Keratinocyte (primary cell): Measurements from ENCODE around the gene CUX1. TPM values are rescaled to one million over a fixed set of nuclear protein-coding genes. Genes with fewer than 3 reads are reported as not detected.

ENCODE experiments used
- DNase-seq: peaks from one replicate; pipeline ENCODE4 v3.0.0-alpha.2; 2011; ENCODE audit warnings: low read depth, missing footprints, low spot score
- FAIRE-seq: peaks from 2 replicates; lab custom pipeline; 2011; peaks lifted over from hg19 to GRCh38; lab: Jason Lieb, UNC
- H2AFZ ChIP-seq: 2 replicates; pipeline ENCODE4 v1.6.0; 2012; ENCODE audit warnings: low read length, control low read depth, inconsistent platforms; ENCODE audit not compliant: control insufficient read depth
- H3K27ac ChIP-seq: 2 replicates; pipeline ENCODE4 v1.5.1; 2011; ENCODE audit warnings: low read length; ENCODE audit not compliant: control insufficient read depth, insufficient read depth
- H3K27me3 ChIP-seq: 3 replicates; pipeline ENCODE4 v1.6.0; 2011; ENCODE audit warnings: low read length; ENCODE audit not compliant: control insufficient read depth, insufficient read depth; ENCODE audit errors: extremely low read depth
- H3K36me3 ChIP-seq, 2 experiments: 2 replicates in 1 of 2; 3 replicates in 1 of 2; pipeline ENCODE4 v1.5.1; 2011; ENCODE audit warnings: low read length in 2 of 2, mild to moderate bottlenecking in 1 of 2; ENCODE audit not compliant: control insufficient read depth in 2 of 2, insufficient read depth in 2 of 2; ENCODE audit errors: extremely low read depth in 1 of 2
- H3K4me1 ChIP-seq: 3 replicates; pipeline ENCODE4 v1.5.1; 2011; ENCODE audit warnings: low read length; ENCODE audit not compliant: control insufficient read depth, insufficient read depth; ENCODE audit errors: extremely low read depth
- H3K4me2 ChIP-seq: 3 replicates; pipeline ENCODE4 v1.6.0; 2011; ENCODE audit warnings: low read depth, low read length; ENCODE audit not compliant: control insufficient read depth, insufficient read depth; ENCODE audit errors: extremely low read depth
- H3K4me3 ChIP-seq, 3 experiments: fragments of 200-600 bp in 1 of 3; sonication (generic) in 1 of 3; 2 replicates in 2 of 3; 3 replicates in 1 of 3; pipeline ENCODE4 v1.5.1; 2011 to 2016; ENCODE audit warnings: low read length in 3 of 3, mild to moderate bottlenecking in 3 of 3, control low read depth in 2 of 3, inconsistent platforms in 1 of 3, low read depth in 1 of 3, mixed read lengths in 1 of 3, mixed run types in 1 of 3, moderate library complexity in 1 of 3; ENCODE audit not compliant: control insufficient read depth in 2 of 3, insufficient read depth in 2 of 3; ENCODE audit errors: extremely low read depth in 1 of 3
- H3K79me2 ChIP-seq: 2 replicates; pipeline ENCODE4 v1.6.0; 2012; ENCODE audit warnings: low read length; ENCODE audit not compliant: control insufficient read depth, insufficient read depth
- H3K9ac ChIP-seq: 3 replicates; pipeline ENCODE4 v1.6.0; 2011; ENCODE audit warnings: low read length; ENCODE audit not compliant: control insufficient read depth, insufficient read depth; ENCODE audit errors: extremely low read depth
- H3K9me1 ChIP-seq: 3 replicates; pipeline ENCODE4 v1.6.0; 2011; ENCODE audit warnings: low read length; ENCODE audit not compliant: control insufficient read depth, insufficient read depth; ENCODE audit errors: extremely low read depth
- H3K9me3 ChIP-seq: 2 replicates; pipeline ENCODE4 v1.5.1; 2012; ENCODE audit warnings: low read depth, low read length; ENCODE audit not compliant: control insufficient read depth
- H4K20me1 ChIP-seq: 3 replicates; pipeline ENCODE4 v1.6.0; 2011; ENCODE audit warnings: low read length; ENCODE audit not compliant: control insufficient read depth, insufficient read depth; ENCODE audit errors: extremely low read depth
- CTCF ChIP-seq, 3 experiments: IDR thresholded peaks in 1 of 3; conservative IDR thresholded peaks in 1 of 3; optimal IDR thresholded peaks in 1 of 3; 2 replicates in 2 of 3; 3 replicates in 1 of 3; pipeline versions ENCODE3 to v1.5.1; 2011; ENCODE audit warnings: low read length in 3 of 3, mild to moderate bottlenecking in 3 of 3, moderate library complexity in 2 of 3, control low read depth in 1 of 3, inconsistent platforms in 1 of 3; ENCODE audit not compliant: insufficient read depth in 2 of 3; ENCODE audit errors: extremely low read depth in 1 of 3
- EZH2 ChIP-seq: IDR thresholded peaks from one replicate; pipeline ENCODE4 v1.6.1; 2012; ENCODE audit warnings: inconsistent platforms, mild to moderate bottlenecking, low read length, moderate library complexity
- dilution Hi-C: fragments of 300-500 bp; cut with MboI; formaldehyde crosslinking; loops from one replicate; pipeline ENCODE4 v1.7.0; 2020; ENCODE audit warnings: low sequenced_read_pairs; ENCODE audit not compliant: extremely low pct_ligation_motif_present
- polyA plus RNA-seq, 5 experiments: library from polyadenylated mRNA; depleted of rRNA in 3 of 5; stranded (reverse) in 3 of 5; stranded (forward) in 1 of 5; unstranded in 1 of 5; fragments of >200 nt; gene quantifications; 1 replicate in 1 of 5; 2 replicates in 3 of 5; 3 replicates in 1 of 5; pipeline versions ENCODE4 v1.2.1 to v1.2.3, GENCODE V29; 2011 to 2012; ENCODE audit warnings: missing spikeins in 2 of 5, low read depth in 1 of 5, low replicate concordance in 1 of 5

Gene CUX1
- polyA plus RNA-seq, 1 donor (not counting 4 experiments of a cell fraction or from before 2014, with no cell fraction given): 18.3 TPM

GRCh38 chr7:102125127-102125596 lies 307.7 kb downstream of the CUX1 start:
- Histone ChIP-seq H3K27ac (peak overlapping the region; percentile 58), H3K4me3 (no peak overlapping the region), H3K9ac (no peak overlapping the region), H3K79me2 (no peaks in the 10 kb centered on the region), H4K20me1 (no peaks in the 10 kb centered on the region), H3K27me3 (no peaks in the 10 kb centered on the region), H2AFZ (peak overlapping the region; percentile 19), H3K9me1 (no peaks in the 10 kb centered on the region), H3K36me3 (no peaks in the 10 kb centered on the region), H3K4me1 (peaks cover 18% of the 10 kb centered on the region), H3K9me3 (no peaks in the 10 kb centered on the region), H3K4me2 (peak overlapping the region; percentile 16)
- no peak for FAIRE-seq
- TF ChIP-seq CTCF (optimal IDR thresholded peaks at IDR 0.05 in 1 of 3, IDR thresholded peaks at IDR 0.05 in 1 of 3, conservative IDR thresholded peaks at IDR 0.05 in 1 of 3; ENCODE audit: extremely low read depth in 1 of 3, insufficient read depth in 2 of 3, low read length in 3 of 3) (peak in 1 of 3 experiments; percentile 45), EZH2 (no peak)
- dilution Hi-C loops: no loop called here
- DNase-seq: no peak

GRCh38 chr7:102128303-102128702 lies 310.9 kb downstream of the CUX1 start:
- FAIRE-seq: no peak
- H3K9me3 ChIP-seq: no peaks in the 10 kb centered on the region
- no peak for DNase-seq
- H3K9ac ChIP-seq: no peak overlapping the region
- H3K27me3 ChIP-seq: no peaks in the 10 kb centered on the region
- dilution Hi-C loops: no loop called here
- TF ChIP-seq CTCF (optimal IDR thresholded peaks at IDR 0.05 in 1 of 3, IDR thresholded peaks at IDR 0.05 in 1 of 3, conservative IDR thresholded peaks at IDR 0.05 in 1 of 3; ENCODE audit: extremely low read depth in 1 of 3, insufficient read depth in 2 of 3, low read length in 3 of 3): no peak
- TF ChIP-seq EZH2: no peak
- H3K36me3 ChIP-seq: peaks cover 0 to 1% of the 10 kb centered on the region in 2 experiments
- H3K9me1 ChIP-seq: no peaks in the 10 kb centered on the region
- no peaks in the 10 kb centered on the region for H4K20me1 ChIP-seq
- H2AFZ ChIP-seq: no peak overlapping the region
- H3K4me1 ChIP-seq: peaks cover 7% of the 10 kb centered on the region
- H3K79me2 ChIP-seq: no peaks in the 10 kb centered on the region
- no peak overlapping the region for H3K4me2 ChIP-seq
- H3K27ac ChIP-seq: no peak overlapping the region
- H3K4me3 ChIP-seq: no peak overlapping the region
